GM12872 (cell line): ENCODE data around the gene ADARB1.

Experiments
- CTCF ChIP-seq: IDR thresholded peaks from 3 replicates; pipeline ENCODE4 v1.5.1; 2011; ENCODE audit warnings: low read depth, mild to moderate bottlenecking, low read length, moderate library complexity; ENCODE audit not compliant: insufficient read depth

Gene ADARB1

GRCh38 chr21:45071078-45071873 is 3.1 kb upstream of the ADARB1 start:
- TF ChIP-seq CTCF, result no peak

- TF ChIP-seq CTCF, result no peak
These were observed 2.3 kb upstream of the ADARB1 start for GRCh38 chr21:45071874-45072737.

- no peak for TF ChIP-seq CTCF
These were observed 1.6 kb upstream of the ADARB1 start for GRCh38 chr21:45072738-45073300.

- no peak for TF ChIP-seq CTCF
These were observed 906 bp upstream of the ADARB1 start for GRCh38 chr21:45073301-45074047.

- TF ChIP-seq CTCF, result no peak
These were observed 627 bp downstream of the ADARB1 start for GRCh38 chr21:45074818-45075595.

GRCh38 chr21:45075596-45076244 is 1.3 kb downstream of the ADARB1 start:
- TF ChIP-seq CTCF, result no peak
